ENCODE results near the gene ANKRD63.

Gene ANKRD63

DNA sequence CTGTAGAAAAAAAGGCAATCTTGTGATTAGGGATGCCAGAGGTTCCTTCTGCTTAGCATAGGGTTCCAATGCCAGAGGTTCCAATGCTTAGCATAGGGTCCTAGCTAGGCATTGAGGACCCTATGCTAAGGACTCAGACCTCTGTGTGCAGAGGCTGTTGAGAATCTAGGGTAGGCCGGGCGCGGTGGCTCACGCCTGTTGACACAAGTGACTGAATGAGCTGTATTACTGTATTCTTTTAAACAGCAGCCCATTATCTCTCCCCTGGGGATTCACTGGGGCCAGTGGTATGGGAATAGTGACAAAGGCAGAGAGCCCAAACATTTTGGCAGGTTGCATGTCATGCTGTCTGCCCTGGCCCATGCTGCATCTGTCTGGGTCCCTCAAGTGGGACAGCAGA lies 27.8 kb downstream of the ANKRD63 start:
- no peak for DNase-seq

DNA sequence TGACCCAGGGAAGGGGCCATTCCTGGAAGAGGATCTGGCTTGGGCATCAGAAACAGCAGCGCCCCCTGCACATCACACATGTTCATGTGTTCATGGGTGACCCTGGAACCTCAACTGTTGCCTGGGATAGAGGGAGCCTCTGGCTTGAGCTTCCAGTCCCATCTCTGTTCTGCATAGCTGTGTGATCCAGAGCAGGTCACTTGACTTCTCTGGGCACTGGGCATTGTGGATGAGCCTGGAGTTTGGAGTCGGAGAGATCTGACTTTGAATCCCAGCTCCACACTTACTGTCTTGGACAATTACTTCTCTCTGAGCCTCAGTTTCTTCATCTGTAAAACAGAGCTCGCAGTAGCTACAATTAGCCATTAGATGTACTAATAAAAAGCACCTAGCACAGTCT lies 28.4 kb downstream of the ANKRD63 start:
- DNase-seq, result no peak

DNA sequence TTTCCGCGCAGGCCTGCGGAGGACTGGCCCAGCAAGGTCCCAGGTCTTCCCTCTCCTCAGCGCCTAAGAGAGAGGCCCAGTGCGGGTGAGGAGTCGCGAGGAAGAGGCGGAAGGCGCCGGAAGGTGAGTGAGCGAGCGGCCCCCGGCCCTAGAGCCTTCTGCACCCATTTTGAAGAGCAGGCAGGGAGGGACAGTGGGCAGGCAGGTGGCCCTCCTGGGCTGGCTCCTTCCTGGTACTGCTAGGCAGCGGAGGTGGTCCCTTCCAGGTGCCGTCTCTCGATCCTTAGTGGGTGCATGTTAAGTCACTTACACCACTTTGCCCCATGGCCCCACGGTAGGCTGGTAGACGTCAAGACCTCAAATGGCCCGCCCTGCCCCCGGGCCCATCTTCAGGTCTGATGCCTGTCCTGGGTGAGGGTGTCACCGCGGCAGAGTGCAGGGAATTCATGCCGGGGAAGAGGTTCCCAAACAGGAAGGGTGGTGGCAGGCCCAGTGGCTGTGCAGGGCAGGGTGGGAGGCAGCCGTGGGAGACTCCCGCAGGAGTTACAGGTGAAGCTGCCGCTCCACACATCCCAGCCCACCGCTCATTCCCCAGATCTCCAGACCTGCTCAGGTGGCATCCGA lies 29.6 kb downstream of the ANKRD63 start:
- DNase-seq, result no peak

DNA sequence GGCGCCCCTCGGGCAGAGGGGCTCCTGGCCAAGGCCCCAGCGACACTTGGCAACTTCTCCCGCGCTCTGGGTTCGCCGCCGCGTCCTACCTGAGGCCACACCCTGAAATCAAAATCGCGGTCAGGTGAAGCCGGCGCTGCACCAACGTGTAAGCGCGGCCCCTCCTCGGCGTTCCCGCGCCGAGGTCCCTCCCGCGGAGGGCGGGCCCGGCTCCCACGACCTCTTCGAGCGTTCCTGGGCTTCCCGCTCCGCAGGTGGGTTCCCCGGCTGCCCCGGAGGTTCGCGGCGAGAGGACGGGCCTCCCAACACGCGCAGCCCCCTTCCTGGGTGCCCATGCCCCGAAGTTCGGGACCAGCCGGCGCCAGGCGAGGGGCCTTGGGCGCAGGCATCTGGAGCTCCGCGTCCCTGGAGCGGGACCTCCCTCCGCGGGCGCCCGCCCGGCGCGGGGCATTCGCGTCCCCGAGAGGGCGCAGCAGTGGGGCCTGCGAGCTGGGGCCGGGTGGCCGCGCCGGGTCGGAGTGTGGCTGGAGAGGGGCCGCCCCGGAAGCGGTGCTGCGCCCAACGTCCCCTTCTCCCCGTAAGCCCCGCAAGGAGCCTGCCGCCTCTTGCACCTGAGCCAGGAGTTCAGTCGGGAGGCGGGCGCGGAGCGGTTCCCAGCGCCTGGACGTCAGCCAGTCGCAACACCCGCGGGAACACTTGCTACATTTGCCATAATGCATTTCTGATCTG lies 30.3 kb downstream of the ANKRD63 start:
- peak; percentile 71 for DNase-seq

DNA sequence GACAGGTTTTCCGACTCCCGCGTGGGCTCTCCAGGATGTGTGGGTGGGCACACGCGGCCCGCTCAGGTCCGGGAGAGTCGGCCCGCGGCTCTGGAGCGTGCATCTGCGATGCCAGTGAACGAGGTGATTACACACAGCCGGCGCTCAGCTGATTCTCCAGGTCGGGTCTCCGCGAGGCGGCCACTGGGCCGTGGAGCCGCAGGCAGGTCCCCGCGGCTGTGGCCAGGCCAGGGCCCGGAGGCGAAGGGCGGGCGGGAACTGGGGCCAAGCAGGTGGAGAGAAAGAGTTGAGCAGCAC lies 30.8 kb downstream of the ANKRD63 start:
- peak; percentile 71 for DNase-seq

DNA sequence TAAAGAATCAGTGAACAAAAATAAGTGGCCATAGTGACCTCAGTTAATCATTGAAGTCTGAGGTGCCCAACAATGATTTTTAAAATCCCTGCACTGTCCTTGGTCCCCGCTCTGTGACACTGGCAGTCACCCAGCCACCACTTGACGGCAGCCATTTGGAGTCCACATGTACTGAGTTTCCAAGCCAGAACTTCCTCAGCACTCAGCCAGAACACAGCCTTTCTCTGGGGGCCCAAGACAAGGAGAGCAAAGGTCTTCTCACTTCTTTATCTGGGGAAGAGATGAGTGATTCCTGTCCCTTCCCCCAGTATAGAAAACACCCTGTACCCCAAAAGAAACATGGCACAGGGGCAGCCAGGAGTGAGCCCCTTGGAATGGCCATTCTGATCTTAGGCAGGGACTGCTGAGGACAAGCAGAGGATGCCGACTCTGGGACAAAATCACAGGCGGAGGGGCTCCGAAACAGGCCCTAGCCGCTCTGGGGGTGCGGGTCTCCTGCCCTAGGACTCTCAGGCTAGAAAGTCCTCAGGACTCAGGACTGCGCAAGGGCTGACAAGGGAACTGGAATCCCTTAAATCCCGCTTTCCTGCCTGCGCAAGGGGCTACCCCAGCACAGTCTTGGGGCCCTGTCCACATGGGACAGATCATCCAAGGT lies 31.3 kb downstream of the ANKRD63 start:
- no peak for DNase-seq

DNA sequence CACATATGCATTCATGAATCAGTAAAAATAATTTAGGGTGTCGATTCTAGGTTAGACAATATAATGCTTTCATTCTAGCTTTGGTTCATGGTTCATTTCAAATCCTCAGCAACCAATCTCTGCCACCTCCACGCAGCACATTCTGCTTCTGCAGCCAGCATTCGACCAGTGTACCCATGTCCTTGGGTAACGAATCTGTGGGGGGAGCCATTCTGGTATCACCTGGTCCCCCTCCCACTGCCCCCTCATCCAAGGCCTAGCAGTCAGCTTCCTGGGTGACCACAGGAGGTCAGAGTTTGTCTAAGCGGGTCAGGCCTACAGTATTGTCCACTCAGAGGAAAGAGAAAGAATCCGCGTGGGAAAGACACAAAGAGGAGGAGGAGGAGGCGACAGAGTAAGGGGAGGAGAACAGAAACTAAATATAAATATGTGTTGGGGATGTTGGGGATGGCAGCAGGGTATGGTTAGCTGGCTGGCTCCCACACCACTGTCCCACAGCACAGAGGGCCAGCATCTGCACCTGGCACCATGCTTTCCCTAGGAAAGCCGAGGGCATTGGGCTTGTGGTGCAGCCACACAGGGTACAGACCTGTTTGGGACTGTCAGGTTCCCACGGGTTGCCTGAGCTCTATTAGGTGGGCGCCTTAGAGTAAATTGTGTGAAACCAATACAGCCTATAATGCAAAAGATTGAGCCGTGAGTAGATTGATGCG lies 31.9 kb downstream of the ANKRD63 start:
- no peak for DNase-seq

DNA sequence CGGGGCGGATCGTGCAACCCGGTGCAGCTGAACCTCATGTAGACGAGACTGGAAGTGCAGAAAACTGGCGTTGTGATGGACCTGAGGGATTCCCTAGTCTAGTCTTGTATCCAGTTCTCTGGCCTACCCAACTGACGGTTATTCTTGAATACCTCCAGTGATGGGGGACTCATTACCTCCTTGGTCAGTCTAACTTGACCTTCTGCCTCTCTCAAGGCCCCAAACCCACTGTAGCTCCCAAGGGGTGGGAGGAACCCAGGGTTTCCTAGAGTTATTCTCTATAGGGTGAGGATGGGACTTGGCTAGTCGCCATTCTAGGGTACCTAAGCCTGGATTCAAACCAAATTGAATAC lies 32.6 kb downstream of the ANKRD63 start:
- DNase-seq, result no peak

DNA sequence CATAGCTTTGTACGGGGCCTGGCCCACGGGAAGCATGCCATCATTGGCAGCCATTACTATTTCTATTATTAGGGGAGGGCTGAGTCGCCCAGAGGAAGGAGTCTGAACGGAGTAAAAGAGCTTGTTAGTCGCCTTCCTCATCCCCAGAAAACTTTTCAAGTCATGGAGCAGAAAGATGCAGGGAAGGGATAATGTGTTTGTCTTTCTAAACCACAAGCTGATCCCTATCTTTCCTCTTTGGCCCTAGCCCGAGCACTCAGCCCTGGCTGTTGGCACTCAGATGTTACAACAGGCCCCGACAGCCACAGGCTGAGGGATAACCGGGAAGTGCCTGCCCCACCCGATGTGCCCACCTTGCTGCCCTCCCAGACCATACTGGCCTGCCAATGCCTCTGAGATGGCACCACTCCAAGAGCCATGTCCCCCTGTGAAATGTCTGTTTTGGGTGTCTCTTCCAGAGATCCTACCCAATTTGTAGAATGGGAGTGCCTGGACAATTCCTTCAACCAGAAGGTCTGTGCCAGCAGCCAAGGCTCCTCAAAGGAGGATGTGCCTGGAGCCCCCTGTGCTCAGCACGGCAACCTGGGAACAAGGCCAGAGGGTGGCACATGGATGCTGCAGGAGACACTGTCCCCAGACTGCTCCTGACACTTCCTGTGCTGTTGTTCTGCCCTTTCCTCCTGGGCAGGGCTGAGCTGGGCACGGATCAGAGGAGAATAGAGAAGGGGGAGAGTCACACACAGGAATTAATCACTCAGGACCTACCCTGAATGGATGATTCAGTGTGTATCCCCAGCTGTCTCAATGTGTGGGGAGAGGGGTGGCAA lies 33.2 kb downstream of the ANKRD63 start:
- DNase-seq, result no peak

DNA sequence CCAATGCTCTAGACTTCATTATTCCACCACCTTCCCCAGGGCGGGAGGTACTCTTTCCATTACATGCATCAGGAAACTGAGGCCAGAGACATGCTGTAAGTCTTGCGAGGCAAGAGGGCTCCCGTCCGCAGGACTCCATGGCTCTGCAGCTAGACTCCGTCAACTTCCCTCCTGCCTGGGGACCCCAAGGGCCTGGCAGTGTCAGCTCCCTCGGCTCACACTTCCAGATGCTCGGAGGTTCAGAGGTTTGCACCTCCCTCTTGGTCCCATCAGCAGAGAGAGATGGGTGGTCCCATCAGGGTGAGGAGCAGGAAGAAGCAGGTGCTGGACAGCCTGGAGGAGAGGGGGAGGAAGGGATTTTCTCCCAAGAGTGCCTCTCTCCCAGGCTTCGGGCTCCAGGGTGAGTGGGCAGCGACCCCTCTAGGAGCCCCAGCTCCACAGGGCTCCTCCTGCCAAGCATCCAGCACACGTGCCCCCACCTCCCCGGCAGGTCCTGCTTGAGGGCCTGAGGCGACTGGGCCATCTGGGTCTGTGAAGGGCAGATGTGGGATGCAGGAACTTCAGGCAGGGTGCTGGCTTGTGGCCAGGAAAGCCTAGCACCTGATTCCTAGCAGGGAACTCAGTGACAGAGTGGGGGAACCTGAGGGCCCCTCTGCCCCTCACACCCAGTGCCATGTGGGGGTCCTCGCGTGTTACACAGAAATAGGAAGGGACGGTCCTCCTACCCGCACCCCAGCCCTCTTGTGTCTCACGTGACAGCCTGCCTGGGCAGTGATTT lies 34.7 kb downstream of the ANKRD63 start:
- DNase-seq, result no peak

DNA sequence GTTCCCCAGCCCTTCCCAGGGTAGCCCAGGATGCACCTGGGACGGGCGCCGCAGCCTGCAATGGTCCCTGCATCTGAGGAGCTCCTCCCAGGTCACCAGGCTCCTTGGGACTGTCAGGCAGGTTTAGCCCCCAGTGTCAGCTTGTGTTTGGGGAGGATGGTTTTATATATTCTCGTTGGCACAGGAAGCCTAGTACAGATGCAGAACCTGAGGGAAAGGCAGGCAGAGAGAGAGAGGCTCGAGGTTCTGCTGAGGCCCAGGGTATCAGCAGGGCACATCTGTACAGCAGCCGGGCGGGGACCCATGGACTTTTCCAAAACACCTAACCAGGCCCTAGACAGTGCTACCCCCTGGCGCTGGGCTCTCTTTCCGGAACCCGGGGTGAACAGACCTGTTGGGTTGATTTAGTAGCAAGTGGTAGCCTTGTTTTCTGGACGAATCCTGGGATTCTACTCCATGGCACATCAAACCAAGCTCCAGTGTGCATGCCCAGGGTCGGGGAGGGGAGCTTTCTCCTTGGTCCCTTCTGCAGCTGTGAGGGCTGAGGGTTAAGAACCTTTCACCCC lies 35.4 kb downstream of the ANKRD63 start:
- DNase-seq, result no peak

DNA sequence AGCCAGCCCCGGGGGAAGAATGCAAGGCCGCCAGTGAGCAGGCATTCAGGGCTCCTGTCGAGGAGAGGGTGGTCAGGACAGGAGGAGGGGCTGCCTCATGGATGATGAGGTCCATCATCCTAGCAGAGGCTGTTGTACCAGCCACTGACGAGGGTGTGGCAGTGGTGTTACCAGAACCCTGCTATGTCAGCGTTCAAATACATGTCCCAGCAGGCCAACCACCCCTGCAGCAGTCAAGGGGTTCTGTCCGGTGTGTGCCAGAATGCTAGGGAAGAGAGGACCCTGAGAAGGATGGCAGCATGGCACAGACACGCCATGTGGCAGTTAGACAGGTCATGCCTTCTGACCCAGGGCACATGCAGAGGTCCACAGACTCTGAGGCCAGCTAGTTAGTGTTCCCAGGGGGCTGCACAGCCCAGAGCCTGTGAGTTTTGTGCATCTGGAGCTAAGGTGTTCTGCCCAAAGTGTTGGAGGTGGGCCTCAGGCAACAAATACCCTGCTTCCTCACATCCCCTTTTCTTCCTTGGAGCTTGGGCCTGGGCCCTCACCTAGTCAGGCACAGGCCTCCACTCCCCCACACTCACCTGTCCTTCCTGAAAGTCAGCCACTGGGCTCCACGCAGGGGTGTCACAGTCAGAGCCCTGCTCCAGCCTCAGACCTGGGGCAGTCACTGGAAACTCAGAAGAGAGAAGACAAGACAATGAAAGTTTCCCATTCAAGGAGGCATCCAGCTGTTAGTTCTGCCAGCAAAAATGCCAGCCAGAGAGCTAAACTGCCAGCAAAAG lies 36.2 kb downstream of the ANKRD63 start:
- DNase-seq, result no peak

DNA sequence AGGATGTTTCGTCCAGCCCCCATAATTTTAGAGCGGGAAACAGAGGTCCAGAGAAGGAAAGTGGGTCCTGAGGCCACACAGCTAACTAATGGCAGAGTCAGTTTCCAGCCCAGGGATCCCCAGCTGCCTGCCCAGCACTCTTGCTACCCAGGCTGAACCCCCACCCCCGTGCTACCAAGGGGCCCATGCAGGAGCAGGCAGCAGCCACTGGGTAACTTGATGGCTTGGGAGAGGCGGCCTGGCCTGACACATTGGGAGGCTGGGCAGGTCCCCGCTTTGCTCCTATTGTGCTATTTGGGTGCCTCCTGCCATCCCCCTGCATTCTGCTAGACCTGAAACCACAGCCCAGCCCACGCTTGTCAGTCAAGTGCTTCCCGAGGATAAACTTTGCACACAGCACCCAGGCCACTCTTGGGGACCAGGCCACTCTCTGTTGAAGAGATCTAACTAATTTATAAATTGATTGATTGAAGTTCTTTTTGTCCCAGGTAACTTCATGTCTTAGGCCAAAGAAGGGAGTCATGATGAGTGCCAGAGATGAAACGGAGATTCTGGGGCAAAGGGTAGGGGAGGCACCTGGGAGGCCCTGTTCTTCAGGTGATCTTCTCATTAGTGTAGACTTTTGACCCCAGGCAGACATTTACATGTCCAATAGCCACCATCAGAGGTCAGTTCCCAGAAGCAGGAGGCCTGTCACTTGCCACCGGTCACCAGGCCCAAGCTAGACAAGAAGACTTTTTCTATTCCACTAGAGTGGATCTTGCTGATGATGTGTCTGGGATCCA lies 37.0 kb downstream of the ANKRD63 start:
- no peak for DNase-seq

DNA sequence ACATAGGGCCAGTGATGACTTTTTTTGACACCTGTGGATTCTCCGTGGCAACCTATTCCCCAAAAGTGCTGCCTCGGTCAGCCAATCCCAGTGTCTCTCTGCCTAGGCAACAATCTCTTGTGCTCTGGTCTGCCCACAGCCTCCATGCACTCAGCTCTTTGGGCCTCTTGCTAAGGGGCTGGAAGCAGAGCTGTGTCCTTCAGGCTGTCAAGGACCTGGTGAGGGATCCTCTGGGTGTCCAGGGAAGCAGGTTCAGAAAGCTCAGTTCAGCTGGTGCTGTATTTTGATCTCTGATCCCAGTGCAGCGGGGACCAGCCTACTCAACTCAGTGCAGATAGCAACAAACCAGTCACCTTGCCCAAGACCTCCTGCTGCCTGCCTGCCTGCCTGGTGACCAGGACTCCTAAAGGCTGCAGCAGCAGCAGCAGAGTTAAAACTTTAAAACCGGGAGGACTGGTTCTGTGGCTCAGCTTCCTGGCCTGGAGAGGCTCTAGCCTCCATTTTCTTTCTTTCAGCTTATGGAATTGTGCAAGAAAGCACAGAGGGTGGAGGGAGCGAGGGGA lies 37.8 kb downstream of the ANKRD63 start:
- DNase-seq, result peak; percentile 79

DNA sequence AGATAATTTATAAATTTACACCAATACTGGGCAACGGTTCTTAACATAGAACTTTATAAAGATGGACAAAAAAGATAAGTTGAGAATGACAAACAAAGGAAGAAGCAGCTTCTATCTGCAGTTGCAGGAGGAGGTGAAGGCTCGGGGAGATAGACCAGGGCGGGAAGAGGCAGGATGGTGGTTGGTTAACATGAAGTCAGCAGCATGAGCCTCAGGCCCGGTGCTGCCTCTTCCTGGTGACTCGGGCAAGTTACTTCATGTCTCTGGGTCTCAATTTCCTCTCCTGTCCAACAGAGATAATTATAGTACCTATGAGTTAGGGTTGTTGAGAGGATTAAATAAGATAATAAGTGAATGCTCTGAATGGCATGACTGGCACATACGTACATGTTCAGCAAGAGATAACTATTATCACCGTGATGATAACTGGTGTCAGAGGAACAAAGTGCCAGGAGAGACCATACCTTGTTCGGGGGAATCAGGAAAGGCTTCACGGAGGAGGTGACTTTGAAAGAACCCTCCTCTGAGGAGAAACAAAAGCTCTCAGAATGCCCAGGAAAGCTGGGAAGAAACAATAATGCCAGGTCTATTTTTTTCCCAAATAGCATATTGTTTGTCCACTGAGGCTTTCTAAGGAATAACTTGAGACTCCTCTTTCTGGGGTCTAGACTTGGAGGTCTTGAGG lies 39.6 kb downstream of the ANKRD63 start:
- no peak for DNase-seq

DNA sequence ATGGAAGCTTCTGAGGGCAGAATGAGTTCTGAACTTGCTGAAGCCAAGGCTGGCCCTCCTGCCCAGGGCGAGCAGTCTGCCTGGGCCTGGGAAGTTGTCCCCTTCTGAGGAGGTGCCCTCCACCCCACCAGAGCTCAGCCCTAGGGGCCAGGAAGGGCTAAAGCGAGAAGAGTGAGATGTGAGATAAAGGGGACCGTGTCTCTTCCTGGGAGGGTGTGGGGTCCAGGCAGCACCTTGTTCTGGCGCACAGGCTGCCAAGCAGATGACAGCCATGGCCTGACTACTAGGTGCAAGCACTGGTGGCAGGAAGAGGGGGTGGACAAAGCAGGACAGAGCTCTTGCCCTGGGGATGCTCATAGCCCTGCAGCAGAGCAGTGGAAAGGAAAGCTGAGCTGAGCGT lies 40.3 kb downstream of the ANKRD63 start:
- DNase-seq, result no peak

DNA sequence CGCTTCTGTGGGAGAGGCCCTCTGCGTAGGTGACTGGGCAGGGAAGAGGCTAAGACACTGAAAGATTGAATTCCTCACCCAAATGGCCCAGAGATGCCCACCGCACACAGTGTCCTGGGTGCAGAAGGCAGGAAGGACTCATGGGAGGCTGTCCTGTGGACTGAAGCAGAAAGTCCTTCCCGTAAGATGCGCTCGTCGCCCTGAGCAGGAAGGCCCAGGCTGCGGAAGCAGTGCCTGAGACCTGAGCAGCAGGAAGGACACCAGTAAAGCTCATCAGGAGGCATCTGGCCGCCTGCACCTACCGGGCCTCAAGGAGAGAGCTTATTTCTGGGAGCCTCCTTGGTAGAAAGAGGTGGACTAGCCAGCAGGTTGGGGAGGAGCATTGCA lies 40.7 kb downstream of the ANKRD63 start:
- DNase-seq, result no peak

DNA sequence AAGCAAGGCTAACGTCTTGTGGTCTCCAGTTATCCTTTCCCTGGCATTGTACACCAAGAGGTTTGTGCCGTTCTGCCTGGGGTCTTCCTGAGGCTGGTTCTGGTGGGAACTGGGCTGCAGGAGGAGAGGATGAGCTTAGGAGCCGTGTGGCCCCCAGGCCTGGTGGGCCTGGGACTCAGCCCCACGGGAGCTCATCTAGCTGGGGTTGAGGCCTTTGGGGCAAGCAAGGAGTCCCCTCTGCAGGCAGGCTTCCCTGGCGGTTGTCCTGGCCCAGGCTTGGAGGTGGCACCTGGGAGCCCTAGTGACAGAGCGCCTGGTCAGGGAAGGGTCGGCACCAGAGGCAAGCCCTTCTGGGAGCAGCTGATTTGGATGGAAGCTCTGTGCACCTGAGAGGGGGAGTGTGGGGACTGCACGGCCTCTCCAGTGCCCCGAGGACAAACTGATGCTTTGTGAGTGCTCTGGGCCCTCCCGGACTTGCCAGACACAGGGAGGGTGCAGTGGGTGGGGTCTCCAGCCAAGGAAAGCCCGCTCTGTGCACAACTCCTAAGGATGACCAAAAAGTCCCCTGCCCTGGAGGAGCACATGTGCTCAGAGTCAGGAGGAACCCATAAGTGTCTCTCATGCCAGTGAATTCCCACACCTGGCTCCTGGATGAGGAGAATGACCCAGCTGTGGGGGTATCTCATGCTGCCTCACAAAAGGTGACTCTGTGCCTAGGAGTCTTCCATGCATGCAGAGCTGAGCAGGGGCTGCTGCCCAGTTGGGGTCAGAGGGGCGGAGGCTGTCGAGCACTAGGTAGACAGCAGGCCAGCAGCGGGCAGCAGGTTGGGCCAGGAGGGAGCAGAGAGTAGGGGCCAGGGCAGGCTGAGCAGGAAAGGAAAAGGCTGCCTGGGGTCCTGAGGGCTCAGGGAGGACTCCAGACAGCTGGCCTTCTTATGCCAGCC lies 41.3 kb downstream of the ANKRD63 start:
- no peak for DNase-seq

Measured in DMS53 (cell line).